Renal pelvis (tissue), 4 donors: ENCODE data around the gene ME2. TPM values are rescaled to one million over a fixed set of nuclear protein-coding genes. Genes with fewer than 3 reads are reported as not detected.
A peak's percentile ranks its signal among the peaks of the same experiment; 100 is the strongest.
"Not testable (repeated sequence)": the region's sequence is repeated elsewhere in the genome, so short reads cannot be mapped to it uniquely, and the experiment has no call there.

Experiments used
- DNase-seq: peaks from one replicate; pipeline ENCODE4 v3.0.0-alpha.2; 2013
- polyA plus RNA-seq, 3 donors: library from polyadenylated mRNA; unstranded; fragments of 120-200 nt; gene quantifications; one replicate each; pipeline ENCODE4 v1.2.1, GENCODE V29; 2013; ENCODE audit not compliant: insufficient read length in 3 of 3

The ME2 gene
- polyA plus RNA-seq, 3 donors: 30.8 to 36.5 (median 32.1) TPM

DNA sequence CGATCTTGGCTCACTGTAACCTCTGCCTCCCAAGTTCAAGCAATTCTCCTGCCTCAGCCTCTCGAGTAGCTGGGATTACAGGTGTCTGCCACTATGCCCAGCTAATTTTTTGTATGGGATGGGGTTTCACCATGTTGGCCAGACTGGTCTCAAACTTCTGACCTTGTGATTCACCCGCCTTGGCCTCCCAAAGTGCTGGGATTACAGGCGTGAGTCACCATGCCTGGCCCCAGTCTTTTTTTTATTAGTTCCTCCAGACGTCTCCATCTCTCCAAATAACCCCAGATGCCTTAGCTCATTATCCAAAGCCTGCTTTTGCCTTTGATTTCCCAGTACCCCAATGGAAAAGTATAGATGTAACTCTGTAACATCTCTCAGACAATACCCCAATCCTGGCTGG, 21.8 kb upstream of the ME2 start:
- not testable (repeated sequence) for DNase-seq

DNA sequence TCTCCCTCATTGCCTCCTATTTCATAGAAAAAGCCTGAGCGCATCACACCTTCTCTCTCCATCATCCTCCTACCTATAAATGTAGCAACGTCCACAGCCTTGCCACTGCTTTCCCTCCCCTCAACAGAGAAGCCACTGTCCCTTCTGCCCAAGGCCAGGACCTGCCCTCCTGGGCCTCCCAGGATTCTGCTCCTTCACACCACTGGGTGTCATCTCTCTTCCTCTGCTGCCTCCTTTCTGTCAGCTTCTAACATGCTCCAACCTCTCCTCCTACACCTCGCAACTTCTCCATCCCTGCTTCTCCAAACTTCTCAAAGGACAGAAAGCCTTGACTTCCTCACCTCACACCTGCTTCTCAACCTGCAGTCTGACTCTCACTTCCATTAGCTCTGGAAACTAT, 21.2 kb upstream of the ME2 start:
- DNase-seq: no peak

DNA sequence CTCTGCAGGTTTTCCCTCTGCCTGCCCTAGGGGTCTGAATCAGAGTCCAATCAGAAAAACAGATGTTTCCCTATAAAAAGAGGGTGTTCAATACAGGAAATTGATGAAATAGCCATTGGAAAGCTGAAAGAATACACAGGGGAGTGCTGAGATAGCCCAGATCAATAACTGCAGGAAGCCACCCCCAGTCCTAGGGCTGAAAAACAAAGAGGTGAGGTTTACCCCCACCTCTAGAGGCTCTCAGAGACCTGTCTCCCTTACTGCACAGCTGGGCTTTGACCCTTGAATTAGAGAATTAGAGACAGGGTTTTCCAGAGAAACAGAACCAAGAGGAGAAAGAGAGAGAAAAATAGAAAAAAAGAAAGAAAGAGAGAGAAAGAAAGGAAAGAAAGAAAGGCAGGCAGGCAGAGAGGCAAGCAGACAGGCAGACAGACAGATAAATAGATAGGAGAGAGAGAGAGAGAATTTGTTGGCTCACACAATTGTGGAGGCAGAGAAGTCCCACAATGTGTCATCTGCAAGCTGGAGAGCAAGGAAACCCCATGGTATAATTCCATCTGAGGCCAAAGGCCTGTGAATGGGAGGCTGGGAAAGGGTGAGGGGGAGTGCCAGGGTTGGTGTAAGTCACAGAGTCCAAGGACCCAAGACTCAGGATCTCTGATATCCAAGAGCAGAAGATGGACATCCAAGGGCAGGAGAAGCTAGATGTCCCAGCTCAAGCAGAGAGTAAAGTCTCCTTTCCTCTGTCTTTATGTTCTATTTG, 18.9 kb upstream of the ME2 start:
- no peak for DNase-seq

DNA sequence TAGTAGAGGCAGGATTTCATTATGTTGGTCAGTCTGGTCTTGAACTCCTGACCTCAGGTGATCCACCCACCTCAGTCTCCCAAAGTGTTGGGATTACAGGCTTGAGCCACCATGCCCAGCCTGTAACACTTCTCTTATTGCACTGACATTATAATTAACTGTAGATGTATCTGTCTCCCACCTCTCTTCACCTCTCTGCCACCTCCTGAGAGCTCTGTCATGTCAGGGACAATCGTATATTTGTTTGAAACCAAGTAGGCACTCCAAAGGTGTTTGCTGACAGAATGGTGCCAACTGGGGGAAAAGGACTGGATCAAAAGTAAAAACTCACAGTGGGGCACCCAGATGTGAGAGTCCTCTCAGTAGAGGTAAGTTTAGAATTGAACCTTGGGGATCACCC, 17.3 kb upstream of the ME2 start:
- no peak for DNase-seq

DNA sequence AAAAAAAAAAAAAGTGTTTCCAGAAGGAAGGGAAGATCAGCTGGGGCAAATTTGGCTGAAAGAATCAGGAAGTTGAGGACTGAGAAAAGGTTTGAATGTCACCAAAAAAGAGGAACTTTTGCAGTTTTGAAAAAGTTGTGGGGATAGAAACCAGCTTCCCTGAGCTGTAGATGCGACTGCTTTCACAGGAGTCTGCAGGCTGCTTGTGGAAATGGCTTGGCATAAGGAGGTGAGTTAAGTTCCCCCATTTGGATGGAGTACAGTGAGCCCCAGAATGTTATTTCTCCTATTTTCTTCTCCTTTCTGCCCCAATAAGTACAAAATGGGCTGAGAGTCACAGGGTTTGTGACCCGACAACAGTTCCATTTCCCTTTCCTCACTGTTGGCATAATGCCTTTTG, 16.5 kb upstream of the ME2 start:
- no peak for DNase-seq

DNA sequence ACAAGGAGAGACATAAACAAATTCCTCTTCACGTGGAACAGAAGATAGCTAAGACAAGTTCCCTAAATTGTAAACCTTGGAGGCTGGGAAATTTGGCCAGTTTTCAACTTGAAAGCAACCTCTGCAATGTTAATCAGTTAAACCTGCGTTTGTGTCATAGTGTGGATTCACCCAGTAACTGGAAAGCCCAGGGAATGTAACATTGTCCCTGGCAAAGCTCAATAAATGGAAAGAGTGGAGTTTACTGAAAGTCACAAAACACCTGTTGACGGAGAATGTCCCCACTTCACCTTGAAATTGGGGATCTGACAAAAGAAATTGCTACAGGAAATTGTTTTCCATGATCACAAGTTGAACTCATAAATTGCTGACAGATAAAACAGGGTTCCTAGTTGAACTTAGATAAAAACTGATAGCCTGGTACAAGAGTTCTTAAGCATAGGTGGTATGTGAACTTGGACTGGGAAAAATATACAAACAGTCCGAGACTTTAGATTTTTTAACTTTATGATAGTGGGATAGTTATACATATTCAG, 15.0 kb upstream of the ME2 start:
- DNase-seq: no peak

DNA sequence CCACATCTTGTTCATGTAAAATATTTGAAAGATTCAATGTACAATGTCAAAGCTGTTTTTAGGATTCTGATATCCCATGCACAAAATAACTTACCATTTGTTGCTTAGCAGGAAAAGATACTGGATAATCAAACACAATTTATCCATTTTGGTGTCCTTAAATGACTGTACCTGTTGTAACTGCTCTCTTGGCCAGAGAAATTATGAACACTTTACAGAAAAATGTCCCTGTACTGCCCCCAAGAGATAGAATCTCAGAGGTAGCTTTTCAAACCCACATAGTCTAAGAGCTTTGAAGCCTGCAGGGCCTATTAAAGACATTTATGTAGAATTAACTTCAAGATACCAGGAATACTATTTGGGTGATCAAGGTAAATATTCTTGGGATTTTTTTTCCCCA, 12.2 kb upstream of the ME2 start:
- DNase-seq: no peak

DNA sequence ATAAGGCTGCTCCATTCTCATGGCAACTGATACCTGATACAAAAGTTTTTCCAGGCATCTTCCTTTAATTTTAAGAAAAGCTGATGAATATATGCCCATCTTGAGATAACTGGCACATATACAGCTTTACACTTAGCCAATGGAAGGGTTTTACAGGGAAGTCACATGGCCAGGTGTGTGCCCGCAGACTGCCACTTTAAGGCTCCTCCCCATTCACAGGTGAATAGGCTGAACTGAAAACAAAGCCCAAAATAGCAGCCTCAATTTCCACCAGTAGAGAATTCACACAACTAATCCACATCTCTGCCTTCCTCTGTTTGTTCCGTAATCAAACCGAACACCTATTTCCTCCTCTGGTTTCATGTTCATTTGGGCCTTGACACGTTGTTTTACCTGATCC, 9.8 kb upstream of the ME2 start:
- no peak for DNase-seq

DNA sequence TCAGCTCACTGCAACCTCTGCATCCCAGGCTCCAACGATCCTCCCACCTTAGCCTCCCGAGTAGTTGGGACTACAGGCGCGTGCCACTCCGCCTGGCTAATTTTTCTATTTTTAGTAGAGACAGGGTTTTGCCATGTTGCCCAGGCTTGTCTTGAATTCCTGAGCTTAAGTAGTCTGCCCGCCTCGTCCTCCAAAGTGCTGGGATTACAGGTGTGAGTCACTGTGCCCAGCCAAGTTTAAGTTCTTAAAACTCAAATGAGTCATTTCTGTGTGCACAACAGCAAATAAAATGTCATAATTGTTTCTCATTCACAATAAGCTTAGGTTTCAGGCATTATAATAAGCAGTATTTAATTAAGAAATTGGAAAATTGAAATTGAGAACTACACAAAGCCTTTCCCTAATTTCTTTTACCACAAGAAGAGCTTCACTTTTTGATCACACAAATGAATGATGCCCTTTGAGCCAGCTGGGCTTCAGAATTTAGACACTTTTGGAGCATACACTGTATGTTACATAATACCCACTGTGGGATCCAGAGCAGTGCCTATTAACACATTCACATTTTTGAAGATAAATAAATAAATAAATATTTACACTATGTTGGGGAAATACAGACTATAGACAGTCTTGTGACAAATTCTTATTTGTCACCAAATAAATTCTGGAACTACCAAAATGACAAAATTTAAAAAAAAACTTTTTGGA, 8.6 kb upstream of the ME2 start:
- no peak for DNase-seq

DNA sequence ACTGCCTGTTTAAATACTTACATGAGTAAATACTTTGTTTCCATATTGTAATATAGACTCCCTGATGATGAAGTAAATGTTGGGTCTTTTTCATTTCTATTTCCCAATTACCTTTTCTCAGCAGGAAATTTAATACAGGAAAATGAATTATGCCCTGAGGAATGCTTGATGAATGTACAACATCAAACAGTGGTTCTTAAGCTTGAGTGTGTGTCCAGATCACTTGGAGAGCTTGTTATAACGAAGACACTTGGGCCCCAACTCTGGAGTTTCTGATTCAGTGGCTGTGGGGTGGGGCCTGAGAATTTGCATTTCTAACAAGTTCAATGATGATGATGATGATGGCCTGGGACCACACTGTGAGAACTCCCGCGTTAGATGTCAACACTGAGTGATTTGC, 7.1 kb upstream of the ME2 start:
- DNase-seq: no peak

DNA sequence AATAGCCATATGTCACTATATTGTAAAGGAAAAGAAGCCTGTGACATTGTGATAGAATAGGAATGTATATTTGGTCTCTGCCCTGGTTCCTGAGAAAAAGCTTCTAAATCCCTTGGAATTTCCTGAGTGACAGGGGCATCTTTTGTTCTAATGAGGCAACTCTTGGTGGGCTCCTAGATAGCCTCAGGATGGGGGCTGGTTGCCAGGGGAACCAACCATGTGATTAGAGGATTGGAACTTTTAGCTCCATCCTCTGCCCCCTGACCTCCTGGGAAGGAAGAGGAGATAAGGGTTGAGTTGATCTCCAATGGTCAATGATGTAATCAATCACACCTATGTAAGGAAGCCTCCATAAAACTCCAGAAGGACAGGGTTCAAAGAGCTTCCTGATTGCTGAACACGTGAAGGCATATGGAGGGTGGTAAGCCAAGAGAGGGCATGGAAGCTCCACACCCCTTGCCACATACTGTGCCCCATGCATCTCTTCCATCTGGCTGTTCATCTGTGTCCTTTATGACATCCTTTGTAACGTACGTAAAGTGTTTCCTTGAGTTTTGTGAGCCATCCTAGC, 2.9 kb upstream of the ME2 start:
- no peak for DNase-seq

DNA sequence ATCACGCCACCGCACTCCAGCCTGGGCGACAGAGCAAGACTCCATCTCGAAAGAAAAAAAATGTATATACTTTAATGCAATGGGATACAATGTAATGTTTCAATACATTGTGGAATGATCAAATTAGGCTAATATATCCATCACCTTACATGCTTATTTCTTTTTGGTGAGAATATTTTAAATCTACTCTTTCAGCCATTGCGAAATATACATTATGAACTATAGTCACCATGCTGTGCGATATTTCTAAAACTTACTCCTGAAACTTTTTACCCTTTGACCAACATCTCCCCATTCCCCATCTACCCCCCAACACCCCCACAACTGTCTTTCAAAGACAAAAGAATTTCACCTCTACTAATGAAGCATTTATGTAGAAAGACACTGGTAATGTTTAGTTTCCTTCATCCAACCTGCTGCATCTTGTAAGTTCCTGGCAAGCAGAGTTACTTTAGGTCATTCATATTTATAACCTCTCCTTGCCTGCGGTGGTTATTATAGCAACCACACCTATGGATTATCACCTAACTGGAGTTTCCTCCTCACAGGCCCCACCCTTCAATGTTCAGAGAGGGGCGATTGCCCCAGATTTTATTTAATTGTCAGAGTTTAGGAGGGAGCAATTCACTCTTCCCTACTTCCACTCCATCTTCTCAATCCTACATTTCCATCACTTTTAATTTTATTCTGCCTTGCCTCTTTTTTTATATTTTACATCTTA, 1.2 kb upstream of the ME2 start:
- DNase-seq: no peak

DNA sequence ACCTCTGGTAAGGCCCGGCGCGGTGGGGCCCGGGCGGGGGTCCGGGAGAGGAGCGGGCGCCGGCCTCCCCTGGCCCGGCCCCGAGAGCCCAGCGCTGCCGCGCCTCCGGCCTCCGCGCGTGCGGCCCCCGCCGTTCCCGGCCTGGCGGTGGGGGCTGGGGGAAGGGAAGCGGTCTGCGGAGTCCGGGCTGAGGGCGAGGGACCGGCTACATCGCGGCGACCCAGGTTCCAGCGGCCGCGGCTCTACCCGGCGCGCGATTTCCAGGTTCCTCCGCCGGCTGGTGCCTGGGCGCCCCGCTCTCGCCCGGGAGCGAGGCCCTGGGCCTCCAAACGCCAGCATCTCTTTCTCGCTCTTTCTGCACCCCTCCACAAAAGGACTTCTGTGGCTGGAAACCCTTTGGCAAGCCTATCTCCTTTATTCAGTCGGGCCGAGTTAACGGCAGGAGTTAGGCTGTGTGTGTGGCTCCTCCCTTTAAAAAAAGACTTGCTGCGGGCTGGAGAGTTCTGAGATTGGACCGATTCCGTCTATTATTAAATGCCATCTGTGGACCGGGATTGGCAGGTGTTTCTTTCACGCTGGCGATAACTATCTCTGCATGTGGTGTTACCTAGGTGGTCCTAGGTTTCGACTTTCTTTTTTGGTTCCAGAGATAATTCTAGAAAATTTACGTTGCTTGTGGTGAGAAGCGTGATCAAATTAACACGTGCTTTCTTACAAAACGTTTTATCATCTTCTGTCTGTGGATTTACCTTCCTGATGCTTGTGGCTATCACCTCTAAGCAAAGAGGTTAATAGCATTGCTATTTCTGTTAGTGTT, 592 bp downstream of the ME2 start:
- peak; percentile 33 for DNase-seq

DNA sequence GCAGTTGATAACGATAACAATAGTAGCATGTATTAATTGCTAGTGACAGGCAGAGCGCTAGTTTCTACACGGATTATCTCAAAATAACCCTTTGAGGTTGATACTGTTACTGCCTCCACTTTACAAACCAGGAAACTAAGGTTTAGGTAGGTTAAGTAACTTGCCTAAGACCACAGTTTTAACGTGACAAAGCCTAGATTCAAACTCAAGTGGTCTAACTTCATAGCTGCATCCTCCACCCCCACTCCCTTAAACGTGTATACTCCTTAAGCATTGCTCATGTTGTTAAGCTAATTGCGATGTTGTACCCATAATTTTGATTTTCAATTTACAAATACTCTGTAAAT, 1.2 kb downstream of the ME2 start:
- no peak for DNase-seq

DNA sequence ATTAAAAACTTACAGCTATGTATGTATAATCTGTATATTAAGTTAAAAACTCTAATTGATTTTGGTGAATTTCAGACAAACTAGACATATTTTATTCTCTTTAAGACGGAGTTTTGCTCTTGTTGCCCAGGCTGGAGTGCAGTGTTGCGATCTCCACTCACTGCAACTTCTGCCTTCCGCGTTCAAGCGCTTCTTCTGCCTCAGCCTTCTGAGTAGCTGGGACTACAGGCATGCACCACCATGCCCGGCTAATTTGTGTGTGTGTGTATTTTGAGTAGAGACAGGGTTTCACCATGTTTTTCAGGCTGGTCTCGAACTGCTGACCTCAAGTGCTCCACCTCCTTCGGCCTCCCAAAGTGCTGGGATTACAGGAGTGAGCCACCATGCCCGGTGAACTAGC, 2.0 kb downstream of the ME2 start:
- DNase-seq: not testable (repeated sequence)

DNA sequence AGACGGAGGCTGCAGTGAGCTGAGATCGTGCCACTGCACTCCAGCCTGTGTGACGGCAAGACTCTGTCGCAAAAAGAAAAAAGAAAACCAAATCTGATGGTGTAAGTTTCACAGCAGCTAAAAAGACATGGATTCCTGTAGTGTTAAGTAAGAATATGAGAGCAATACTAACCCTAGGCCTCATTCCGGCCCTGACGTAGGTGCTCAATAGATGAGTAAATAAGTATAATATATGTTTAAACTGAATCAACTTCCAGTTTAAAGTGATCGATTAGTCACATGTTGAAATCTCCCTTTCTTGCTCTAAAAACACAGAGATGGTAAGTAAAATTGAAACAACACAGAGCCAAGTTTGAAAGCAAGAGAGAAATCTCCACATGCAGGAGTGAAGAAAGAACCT, 8.0 kb downstream of the ME2 start:
- no peak for DNase-seq

DNA sequence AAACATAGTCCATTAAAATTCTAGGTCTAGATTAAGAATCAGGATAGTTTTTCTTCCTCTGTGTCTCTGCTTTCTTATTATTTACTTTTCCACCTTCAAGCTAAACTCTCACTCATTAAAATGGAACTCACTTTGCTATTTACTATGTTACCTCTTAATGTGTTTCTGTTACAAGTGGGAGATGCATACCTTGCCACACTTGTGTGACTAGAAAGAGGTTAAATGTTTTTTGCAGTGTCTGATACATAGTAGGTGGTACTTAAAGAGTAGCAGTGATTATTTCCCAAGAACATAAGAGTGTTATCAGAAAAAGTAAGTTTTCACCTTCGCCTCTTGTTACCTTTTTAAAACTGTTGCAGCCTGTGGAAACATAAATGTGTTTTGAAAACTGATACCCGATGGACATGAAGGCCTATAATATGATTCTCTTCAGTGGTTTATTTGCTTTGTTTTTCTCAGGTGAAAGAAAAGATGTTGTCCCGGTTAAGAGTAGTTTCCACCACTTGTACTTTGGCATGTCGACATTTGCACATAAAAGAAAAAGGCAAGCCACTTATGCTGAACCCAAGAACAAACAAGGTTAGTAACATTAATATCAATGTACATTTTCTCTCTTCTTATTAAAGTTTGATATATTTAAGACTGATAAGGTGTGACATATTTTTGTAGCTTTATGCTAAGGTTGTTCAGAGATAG, 16.6 kb downstream of the ME2 start:
- no peak for DNase-seq

DNA sequence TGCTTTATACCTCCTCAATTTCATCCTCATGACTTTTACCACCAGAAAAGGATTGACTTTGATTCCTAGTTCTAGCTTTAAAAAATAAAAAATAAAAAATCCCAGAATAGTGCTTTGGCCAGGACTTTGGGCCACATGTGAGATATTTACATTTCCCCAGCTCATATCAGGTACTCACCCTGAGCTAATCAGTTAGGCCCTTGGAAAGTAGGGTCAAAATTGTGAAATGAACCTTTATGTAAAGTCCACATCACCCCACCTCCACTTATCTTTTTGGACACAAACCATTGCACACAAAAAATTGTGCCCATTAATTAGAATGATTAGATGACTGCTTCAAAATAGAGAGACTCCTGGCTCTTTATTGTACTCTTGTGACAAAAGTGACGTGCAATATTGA, 17.2 kb downstream of the ME2 start:
- no peak for DNase-seq

DNA sequence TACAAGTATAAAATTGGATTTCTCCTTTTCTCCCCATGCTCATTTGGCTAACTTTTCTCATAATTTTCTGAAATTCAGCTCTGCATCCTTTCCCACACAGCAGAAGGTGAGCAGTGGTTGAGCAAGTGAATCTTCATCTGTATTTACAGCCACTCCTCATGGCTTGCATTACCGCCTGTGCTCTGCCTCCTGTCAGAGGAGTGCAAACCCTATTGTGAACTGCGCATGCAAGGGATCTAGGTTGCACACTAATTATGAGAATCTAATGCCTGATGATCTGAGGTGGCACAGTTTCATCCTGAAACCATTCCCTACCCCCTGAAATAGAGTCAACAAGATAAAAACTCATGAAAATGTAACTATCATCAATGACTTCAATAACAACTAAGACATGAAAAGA, 20.0 kb downstream of the ME2 start:
- no peak for DNase-seq

DNA sequence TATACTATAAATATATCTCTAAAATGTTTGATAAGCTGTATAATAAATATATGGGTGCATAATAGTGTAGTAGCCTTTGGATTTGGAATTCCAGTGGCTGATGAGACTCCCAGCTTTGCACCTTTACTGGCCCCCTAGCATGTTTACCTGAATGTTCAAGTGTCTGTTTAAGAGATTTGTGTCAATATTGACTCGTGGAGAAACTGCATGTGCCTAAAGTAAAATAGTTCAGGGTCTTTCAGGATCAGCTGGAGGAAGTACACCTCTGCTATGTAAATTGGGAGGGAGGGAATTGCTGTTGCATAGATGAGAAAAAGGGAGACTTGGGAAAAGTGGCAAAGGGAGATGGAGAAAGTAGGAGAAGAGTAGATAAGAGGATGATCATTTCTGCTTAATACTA, 23.9 kb downstream of the ME2 start:
- DNase-seq: no peak

DNA sequence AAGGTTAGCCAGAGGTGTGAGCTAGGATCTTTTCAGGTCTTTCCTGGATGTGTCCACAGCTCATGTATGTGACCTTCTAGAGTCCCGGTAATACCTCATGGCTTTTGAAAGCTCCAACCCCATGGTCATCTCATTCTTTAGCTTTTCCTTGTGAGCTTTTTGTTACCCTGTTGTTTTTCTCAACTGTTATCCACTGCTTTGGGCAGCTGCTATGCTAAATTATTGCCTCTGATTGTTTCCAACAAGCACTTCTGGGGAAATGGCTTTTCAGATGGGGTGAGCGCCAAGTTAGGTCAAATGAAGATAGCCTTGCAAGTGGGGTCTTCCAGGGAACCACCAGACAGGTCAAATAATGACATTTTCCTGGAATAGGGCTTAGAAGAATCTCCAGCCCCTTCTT, 27.9 kb downstream of the ME2 start:
- no peak for DNase-seq
